Measurements from ENCODE around the gene TMEM178B.

TMEM178B gene

DNA sequence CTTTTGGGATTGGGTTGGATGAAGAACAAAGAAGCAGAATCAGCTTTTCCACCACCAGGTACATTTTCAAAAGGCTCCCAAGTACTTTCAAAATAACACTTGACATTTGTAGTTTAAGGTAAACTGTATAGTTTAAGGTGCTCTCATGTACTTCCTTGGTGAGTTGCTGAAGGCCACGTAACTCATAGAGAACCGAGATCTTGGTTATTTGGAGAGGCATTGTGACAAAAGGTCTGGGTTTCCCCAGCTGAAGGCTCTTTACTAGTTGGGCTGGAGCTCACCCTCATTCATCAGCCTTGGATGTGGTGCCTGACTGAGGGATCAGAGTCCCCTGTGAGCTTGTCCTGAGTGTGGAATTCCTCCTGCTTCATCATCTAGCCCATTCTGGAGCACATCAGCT lies 191.8 kb downstream of the TMEM178B start:
- no peak for DNase-seq

DNA sequence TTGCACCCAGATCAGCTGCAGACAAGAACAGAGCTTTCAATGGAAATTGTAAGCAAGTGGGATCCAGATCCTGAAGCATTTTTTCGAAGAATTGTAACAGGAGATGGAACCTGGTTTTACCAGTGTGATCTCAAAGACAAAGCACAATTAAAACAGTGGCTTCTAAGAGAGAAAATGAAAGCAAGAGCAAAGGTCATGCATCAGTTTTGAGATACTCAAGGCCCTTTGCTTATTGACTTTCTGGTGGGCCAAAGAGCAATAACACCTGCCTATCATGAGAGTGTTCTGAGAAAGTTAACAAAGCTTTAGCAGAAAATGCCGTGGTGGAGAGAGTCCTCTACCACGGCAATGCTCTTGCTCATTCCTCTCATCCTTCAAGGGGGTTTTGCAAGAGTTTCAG lies 194.8 kb downstream of the TMEM178B start:
- DNase-seq, result no peak

DNA sequence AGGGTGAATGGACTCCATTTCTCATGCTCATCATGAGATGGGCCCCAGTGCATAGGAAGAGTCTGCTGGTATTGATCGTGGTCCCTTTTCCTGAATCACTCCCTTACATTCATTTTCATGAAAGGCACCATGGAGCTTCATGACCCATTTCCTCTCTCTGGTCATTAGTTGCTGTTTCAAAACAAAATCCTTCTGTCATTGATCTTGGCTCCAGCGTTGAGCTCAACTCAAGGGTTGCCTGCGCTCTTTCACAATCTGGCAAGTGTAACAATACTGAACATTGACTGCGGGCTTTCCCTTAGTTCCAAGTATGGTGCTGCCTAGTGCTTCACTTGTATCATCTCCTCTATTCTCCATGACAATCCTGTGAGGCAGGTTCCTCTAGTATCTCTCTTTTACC lies 197.6 kb downstream of the TMEM178B start:
- DNase-seq, result no peak

DNA sequence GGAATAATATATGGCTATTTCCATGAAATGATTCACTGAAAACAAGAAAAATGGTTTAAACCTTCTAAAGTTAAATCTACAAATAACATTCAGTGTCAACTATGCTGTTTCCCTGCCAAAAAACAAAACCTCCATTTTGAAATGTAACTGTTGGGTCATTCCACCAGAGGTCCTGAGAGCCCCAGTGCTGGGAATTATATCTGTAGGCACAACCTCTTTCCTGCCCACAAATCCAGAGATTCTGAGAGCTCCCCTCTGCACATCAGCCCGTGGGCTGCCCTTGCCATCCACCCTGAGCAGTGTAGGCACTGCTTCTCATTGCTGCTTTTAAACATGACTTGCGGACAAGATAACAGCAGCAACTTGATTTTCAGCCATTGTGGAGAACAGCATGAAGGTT lies 198.6 kb downstream of the TMEM178B start:
- DNase-seq, result no peak

DNA sequence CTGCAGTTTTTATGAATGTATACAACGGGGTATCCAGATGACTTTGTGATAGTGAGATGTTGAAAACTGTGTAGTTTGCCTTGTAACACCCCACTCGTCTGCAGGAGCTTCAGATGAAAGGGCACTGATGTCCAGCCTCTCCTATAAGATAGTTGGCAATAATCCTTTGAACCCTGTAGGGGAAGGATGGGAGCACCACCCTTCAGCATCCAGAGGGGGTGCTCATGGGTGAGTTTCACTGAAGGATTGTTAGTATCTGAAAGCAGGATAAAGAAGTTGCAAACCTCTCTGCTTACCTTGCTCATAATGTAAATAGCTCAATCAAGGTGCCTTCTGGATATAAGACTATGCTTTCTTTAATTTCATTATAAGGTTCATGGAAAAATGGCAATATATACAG lies 201.5 kb downstream of the TMEM178B start:
- DNase-seq, result no peak

DNA sequence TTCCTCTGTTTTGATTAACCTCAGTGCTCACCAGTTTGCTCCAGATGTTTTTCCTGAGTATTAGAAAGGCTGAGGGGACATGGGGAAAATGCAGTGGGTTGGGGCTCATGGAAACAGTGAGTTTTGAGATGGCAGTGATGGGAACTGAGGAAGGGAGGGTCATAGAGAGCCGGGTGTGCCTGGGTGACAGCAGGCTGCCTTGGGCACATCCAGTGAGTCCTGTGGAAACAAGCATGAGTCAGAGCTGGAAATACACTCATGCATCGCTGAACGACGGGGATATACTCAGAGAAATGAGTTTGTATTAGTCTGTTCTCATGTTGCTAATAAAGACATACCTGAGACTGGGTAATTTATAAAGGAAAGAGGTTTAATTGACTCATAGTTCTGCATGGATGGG lies 202.2 kb downstream of the TMEM178B start:
- no peak for DNase-seq

DNA sequence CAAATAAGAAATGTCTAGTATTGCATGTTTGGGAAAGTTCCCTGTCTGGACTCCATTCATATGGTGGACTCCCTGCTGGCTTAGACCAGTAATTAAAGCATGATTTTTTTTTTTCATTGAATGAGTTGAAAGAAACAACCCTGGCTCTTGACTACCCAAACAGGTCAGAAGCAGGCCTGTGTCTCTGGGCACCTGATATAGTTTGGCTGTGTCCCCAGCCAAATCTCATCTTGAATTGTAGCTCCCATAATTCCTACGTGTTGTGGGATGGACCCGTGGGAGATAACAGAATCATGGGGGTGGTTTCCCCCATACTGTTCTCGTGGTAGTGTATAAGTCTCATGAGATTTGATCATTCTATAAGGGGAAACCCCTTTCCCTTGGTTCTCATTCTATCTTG lies 206.2 kb downstream of the TMEM178B start:
- DNase-seq, result no peak

DNA sequence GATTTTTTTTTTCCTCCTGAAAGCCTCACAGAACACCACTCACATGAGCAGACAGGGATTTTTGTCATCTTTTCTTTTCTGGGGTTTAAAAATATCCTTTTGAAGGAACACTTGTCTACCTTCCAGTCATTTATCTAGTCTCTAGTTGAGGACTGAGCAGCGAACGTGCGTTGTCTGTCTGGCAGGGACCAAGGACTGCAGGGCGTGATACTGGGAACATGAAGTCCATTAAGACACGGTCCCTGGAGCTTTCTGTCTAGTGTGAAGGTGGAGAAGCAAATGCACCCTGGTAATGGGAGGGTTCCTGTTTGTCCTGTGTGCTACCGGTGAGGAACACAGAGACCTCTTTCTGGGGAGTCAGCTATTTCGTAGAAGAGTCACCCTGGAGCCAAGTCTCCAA lies 207.4 kb downstream of the TMEM178B start:
- DNase-seq, result no peak

DNA sequence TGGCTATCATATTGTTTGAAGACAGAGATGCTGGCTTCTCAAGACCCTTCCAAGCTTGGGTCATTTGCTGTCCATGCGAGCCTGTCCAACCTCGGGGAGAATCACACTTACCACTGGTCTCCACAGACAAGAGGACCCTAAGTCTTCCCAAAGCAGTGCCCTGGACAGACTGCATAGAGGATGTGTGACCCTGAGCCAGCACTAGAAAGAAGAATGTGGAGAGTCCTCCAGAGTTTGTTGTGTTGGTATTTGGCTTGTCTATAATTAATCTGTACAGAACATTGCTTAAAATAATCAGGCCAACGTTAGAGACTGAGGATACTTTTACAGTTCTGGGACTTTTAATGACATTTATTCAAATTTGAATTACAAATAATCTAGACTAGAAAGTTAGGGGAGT lies 212.7 kb downstream of the TMEM178B start:
- DNase-seq, result no peak

DNA sequence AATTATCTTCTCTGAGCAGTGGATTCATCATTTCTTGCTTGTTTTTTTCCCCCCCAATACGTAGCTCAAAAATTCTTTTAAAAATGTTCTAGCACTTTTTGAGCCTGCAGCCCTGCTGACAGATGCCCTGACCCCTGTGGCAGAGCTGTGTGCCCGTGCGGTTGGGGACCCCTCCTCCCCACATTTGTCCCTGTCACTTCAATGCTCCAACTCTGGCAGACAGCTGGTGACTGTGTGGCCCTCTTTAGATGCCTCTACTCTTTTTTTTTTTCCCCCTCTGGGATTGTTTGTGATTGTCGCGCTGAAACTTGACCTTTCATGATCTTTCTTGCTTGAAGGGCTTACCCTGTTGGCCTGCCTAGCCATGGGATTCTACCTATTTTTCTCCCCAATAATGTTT lies 214.1 kb downstream of the TMEM178B start:
- no peak for DNase-seq

DNA sequence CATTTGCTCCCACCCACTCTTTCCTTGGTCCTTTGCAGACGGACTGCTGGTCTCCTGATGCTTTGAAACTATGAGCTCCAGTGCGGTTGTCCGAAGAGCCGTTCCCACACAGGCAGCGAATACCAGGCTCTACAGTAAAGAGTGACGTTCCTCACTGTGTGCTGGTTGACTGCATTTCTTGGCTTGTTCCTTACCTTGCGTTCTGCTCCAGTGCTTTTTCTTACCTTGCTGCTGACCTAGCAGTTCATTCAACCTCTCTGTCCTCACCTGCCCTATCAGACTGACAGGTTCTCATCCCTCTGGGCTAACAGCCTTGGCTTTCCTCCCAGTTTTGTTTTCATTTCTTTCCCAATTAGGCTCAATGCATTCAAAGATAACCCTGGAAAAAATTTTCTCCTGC lies 214.8 kb downstream of the TMEM178B start:
- DNase-seq, result no peak

DNA sequence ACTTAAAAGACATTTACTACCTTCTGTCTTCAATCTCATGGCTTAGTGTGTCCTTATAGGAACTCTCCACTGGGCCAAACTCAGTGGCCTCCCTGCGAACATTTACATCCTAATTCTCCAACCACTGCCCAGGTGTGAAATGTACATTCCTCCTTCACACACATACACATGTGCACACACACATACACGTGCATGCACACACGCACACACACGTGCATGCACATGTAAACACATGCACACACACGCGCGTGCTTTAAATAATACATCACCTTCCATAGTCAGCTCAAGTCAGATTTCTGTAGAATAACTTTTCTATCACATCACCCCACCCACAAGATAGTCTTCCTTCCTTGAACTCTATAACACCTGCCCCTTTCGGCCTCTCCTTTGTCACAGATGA lies 216.5 kb downstream of the TMEM178B start:
- no peak for DNase-seq

DNA sequence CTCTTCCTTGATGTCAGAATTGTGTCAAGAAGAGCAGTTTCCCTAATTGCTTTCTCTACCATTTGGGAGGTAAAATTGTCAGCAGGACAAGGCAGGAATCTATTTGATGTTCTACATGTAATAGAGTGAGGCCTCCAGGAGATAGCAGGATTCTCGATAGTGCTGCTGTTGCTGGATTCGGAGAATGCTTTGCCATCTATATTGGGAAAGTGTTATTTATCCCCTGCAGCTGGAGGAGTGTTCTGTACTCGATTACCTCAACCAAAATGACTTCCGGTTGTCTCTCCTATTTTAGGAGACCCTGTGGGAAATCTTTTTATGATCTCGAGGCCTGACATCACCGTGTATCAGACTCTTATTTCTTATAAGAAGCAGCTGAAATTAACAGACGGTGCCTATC lies 217.1 kb downstream of the TMEM178B start:
- DNase-seq, result no peak

DNA sequence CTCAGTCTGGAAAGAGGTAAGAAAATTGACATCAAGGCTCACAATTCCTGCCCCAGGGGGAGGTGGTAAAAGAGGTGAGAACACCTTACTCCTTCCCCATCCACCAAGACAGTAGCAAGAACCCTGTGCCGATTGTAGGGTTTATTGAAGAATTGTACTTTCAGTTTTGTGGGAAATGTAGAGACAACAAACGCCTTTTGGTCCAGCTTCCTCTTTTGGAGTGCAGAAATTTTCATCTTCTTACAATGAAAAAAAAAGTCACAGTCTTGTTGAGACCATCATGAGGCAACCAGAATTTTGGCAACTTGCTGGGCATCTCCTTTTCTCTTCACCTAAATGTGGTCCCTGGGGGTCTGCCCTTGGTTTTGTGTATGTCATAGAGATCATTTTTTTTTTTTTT lies 217.7 kb downstream of the TMEM178B start:
- DNase-seq, result no peak

DNA sequence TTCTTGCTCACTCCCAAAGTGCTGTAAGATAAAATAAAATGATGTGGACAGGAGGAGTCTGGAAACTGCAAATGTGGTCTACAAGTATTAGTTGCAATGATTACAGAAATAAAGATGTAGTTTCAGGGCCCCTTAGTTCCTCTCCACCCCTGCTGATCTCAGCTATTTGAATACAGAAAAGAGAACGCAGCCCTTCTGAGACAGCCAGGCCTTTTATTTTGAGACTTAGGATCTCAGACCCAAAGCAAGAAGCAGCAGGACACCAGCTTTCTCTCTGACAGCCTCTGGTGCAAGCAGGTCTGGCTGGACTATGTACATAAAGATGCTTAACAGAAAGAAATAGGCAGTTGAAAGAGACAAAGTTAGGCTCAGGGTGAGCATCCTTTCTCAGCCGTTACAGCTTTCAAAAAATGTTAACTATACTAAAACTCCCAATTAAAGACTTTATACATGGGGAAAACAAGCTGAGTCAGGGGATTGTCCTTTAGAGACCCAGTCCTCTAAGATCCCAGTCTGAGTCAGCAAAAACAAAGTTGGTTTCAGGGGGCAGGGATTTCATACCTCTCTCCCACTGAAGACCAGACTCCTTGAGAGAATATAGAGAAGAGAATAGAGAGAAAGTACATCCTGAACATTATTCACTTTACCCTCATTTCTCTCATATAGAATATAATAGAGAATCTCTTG lies 220.4 kb downstream of the TMEM178B start:
- no peak for DNase-seq

DNA sequence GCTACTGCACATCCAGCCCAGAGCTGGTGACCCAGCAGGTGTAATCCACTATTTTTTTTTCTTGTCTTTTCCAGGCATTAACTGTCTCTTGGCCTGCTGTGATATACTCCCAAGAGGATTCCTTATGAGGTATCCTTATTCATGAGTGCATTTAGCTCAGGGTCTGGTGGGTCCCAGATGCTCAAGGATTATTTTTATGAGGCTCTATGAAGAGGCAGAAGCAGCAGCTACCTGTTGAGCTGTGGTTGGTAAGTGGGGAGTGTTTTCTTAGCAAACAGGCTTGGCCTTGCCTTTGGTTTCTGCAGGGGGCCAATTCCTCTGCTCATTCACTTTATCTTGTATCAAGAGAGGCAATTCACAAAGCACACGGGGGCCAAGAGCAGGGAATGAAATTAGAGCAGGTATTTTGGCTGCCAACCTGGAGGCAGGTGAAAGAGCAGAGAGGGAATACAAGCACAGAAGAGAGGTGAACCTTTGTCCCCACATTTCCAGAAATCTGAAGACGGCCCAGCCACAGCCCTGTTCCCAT lies 221.6 kb downstream of the TMEM178B start:
- no peak for DNase-seq

DNA sequence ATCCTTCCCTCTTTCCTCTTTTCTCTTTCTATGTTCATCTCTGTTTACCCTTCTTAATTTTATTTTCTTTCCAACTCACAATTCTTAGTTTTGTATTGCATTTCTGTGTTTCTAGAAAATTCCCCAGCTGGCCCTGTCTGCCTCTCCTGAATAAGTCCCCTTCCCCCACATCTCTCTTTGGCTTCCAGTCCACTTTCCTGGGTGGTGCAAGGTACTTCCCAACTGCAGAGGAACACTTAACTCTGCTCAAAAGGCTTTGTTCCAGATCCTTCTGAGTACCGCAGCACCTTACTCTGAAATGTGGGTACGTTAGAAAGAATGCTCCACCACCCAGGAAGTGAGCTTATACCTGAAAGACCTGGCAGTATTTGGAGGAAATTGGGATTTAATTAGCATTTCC lies 227.0 kb downstream of the TMEM178B start:
- no peak for DNase-seq

DNA sequence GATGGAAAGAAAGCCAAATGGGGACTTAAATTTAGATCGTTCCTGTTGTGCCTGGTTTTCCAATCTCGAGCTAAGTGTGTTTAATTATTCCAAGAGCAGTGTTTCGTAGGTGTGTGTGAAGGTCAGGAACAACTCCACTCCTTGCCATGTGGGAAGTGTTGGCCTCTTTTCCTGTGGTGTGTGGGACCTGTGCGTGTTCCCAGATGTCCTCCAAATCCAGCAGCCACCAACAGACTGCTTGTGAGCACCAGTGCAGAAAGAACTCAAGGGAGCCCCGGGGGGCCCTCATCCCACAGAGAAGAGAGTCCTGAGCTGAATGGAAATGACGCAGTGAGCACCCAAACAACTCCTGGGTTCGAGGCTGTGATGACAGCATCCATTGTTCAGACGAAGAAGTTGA lies 227.7 kb downstream of the TMEM178B start:
- no peak for DNase-seq

DNA sequence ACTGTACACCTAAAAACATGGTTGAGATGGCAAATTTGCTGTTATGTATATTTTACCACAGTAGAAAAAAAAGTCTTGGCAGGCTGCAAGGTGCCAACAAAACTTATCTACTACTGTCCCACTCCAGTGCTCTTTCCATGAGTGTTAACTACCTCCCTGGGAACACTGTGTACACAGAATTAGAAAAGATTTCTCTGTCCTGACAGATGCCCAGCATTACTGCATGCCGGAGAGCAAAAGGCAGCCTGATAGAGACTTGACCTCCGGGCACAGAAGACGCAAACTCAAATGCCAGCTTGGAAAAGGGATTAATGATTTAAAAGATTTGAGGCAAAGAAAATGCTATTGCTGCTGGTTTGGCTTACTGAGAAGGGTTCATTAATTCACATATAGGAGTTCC lies 228.8 kb downstream of the TMEM178B start:
- DNase-seq, result no peak

DNA sequence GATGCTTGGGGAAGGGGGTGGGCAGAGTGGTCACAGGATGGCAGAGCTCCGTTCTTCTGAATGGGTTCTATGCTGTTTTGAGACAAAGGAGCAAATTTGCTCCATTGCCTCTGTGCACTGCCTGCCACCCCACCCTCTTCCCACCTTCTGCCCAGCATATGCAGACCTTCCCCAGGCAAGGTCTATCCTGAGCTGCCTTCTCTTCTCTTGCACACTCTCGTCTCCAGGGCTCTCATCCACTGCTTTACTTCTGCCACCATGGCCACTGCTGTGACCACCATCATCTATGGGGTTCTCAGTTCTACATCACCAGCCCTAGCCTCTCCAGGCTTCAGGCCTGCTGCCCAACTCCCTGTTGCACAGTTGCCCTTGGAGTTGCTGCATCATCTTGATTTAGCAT lies 230.4 kb downstream of the TMEM178B start:
- DNase-seq, result no peak

DNA sequence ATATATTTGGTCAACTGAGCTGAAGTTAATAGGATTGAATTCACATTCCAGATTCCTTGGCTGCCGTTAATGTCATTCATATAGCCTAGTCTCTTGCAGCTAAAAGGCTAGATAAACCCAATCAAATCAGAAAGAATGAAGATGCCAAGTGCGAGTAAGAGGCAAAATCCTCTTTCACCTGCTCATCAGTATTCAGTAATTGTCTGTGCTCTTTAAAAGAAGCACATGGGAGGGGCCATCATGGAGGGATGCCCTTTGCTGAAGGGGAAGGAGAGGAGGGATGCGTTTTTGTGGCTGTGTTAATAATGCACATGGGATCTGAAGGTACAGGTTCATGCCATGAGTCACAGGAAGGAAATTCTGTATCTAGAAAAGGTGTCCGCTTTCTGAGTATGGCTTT lies 232.2 kb downstream of the TMEM178B start:
- DNase-seq, result no peak

DNA sequence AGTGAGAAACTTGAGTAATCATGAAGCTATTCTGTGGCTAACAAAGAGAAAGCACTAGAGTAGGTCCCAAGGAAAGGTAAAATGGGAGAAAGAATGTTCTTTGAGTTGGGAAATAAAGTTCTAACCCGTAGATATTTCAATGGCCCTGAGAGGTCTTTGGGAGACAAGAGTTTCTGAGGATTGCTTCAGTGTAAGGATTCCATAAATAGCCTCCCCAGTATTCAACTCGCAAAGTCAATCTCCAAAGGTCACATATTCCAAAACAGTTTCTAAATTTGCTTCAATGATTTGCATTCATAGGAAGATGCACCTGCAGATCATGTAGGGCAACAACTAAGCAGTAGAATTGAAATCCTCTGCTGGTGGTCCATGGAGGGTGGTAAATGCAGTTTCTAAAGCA lies 238.5 kb downstream of the TMEM178B start:
- DNase-seq, result no peak

DNA sequence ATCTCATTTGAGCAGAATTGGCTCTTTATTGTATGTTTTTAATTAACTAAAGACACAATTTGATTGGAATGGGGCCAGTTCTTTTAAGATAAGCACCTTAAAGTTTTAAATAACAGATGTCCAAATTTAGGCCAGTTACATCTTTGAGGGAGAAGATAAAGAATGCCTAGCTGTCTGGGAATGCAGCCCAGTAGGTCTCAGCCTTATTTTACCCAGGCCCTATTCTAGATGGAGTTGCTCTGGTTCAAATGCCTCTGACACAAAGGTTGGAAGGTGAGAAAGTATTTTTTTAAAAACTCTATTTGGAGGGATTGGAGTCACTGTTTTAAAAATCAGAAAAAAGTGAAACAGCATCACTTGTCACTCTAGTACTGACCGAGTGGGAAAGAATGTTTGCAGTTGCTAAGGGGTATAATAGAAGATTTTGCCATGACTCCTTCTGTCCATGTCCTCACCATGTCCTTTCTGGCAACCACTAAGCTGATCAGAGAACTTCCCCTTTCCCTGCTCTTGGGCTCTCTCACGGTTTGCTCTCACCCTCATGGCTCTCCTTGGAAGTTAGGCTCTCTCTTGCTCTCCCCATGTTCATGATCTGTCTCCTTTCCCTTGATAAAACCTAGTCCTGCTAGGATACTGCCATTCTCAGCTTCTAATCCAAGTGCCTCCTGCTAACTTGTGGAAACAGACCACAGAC lies 239.1 kb downstream of the TMEM178B start:
- DNase-seq, result no peak

DNA sequence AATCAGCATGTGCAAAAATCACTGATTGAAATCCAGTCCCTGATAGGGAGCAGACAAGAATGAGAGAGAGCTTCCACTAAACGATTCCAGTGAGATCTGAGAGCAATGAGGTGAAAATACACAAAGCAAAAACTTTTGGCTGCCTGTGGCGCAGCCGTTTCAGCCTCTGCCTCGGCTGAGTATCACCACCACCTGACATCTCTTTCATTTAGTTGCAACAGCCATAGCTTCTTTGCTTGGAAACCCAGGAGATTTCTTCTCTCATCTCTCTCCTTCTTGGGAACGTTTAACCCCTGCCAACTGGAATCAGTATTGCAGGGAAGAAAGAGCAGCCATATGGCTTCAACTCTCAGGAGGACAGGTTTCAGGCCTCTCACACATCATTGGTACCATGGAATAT lies 240.0 kb downstream of the TMEM178B start:
- no peak for DNase-seq
